CD8-positive, alpha-beta memory T cell (primary cell): ENCODE measurements around the gene EEFSEC. TPM values are rescaled to one million over a fixed set of nuclear protein-coding genes. Genes with fewer than 3 reads are reported as not detected.

Source experiments
- CTCF ChIA-PET: fragments of 350-600 bp; sonication (Branson Sonifier 250); formaldehyde crosslinking; loops from one replicate; lab custom pipeline; 2021; ENCODE audit warnings: antibody characterized with exemption; lab: Charles Lee
- POLR2A ChIA-PET: fragments of 350-600 bp; sonication (Branson Sonifier 250); formaldehyde crosslinking; loops from one replicate; lab custom pipeline; 2021; ENCODE audit warnings: antibody characterized with exemption; lab: Charles Lee
- DNase-seq, 5 donors: peaks; one replicate each; pipeline versions ENCODE4 v3.0.0 to v3.0.0-alpha.2; 2020 to 2022; ENCODE audit warnings: mixed read lengths in 1 of 5
- H3K27ac ChIP-seq: one replicate; pipeline ENCODE4 v1.7.0; 2013; ENCODE audit warnings: low read depth, mild to moderate bottlenecking, low read length, moderate library complexity
- H3K27me3 ChIP-seq: 2 replicates; pipeline ENCODE4 v1.7.0; 2013; ENCODE audit warnings: low read length, mild to moderate bottlenecking; ENCODE audit not compliant: insufficient read depth, poor library complexity, severe bottlenecking
- H3K36me3 ChIP-seq: 2 replicates; pipeline ENCODE4 v1.7.0; 2013; ENCODE audit warnings: mild to moderate bottlenecking, low read length, moderate library complexity; ENCODE audit not compliant: insufficient read depth
- H3K4me1 ChIP-seq: 2 replicates; pipeline ENCODE4 v1.7.0; 2013; ENCODE audit warnings: mild to moderate bottlenecking, low read length, moderate library complexity; ENCODE audit not compliant: insufficient read depth
- H3K4me3 ChIP-seq: 2 replicates; pipeline ENCODE4 v1.7.0; 2013; ENCODE audit warnings: mild to moderate bottlenecking, low read length
- H3K9me3 ChIP-seq: 2 replicates; pipeline ENCODE4 v1.7.0; 2013; ENCODE audit warnings: mild to moderate bottlenecking, low read length
- H3K27ac Mint-ChIP-seq, 8 donors: one replicate each; pipeline ENCODE4 v1.8.0; 2020 to 2021; ENCODE audit warnings: mixed read lengths in 8 of 8, mild to moderate bottlenecking in 6 of 8, inconsistent platforms in 3 of 8, moderate library complexity in 3 of 8
- H3K27me3 Mint-ChIP-seq, 2 donors: one replicate each; pipeline ENCODE4 v1.8.0; 2020 to 2021; ENCODE audit warnings: mixed read lengths in 2 of 2, mild to moderate bottlenecking in 1 of 2, moderate library complexity in 1 of 2
- H3K36me3 Mint-ChIP-seq, 3 donors: one replicate each; pipeline ENCODE4 v1.8.0; 2020 to 2021; ENCODE audit warnings: mixed read lengths in 3 of 3, inconsistent platforms in 1 of 3, mild to moderate bottlenecking in 1 of 3
- H3K4me1 Mint-ChIP-seq, 3 donors: one replicate each; pipeline ENCODE4 v1.8.0; 2020 to 2021; ENCODE audit warnings: mixed read lengths in 3 of 3, inconsistent platforms in 1 of 3, mild to moderate bottlenecking in 1 of 3
- H3K4me3 Mint-ChIP-seq, 7 donors: one replicate each; pipeline ENCODE4 v1.8.0; 2020 to 2021; ENCODE audit warnings: mixed read lengths in 7 of 7, mild to moderate bottlenecking in 6 of 7, moderate library complexity in 4 of 7, inconsistent platforms in 2 of 7
- H3K9me3 Mint-ChIP-seq, 5 donors: one replicate each; pipeline ENCODE4 v1.8.0; 2020 to 2022; ENCODE audit warnings: mixed read lengths in 5 of 5, mild to moderate bottlenecking in 3 of 5, moderate library complexity in 2 of 5, inconsistent platforms in 1 of 5
- polyA plus RNA-seq: library from polyadenylated mRNA; unstranded; fragments of 300-500 nt; fragmentation: Illumina TruSeq; gene quantifications from one replicate; pipeline ENCODE4 v1.2.3, GENCODE V29; 2021
- total RNA-seq, 2 experiments: library from RNA; stranded (reverse); gene quantifications; one replicate each; pipeline ENCODE4 v1.2.3, GENCODE V29; 2021

Gene EEFSEC
- total and polyA plus RNA-seq, 3 experiments from 2014 or later: 20.4 to 28.6 (median 21.8) TPM

DNA sequence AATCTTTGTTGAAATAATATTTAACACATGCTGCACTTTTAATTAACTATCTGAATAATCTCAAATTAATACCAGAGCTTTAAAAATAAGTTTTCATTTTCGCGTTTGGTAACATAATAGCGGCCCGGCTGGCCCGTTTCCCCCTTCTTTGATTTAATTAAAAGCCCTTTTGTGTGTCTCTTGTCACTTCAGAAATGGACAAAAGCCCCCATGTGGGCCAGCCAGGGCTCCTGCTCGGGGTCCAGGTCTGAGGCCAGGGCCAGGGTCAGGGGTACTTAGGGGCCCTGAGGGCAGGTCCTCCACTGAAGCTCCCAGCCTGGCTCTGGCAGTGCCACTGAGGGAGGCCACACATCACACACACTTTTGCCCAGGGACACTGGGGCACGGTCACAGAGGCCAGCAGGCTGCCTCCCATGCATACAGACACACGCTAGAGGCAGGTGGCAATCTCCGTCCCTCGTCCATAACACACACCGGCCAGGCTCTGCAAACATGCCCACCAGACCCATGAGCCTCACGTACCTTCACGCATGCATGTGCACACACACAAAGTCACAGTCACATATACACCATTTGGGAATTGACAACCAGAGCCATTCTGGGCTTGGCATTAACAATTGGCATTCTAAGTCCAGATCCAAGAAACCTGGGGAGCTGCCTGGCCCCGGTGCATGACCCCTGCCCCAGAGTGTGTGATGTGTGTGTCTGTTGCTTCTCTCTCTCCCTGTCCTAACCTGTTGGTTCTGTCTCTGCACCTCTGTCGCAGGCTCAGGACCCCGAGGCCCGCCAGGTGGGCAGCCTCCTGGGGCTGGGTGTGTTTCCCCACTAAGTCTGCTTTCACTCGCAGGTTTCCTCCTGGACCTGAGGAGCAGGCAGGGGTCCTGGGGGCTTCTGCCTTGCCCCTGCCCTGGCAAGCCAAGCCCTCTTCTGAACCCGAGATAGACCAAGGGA is 274.9 kb downstream of the EEFSEC start:
- Mint-ChIP-seq H3K4me1 (peaks cover 3 to 11% (median 8%) of the 10 kb centered on the region in 3 donors), H3K9me3 (no peaks in the 10 kb centered on the region), H3K36me3 (no peaks in the 10 kb centered on the region), H3K4me3 (no peak overlapping the region), H3K27ac (no peak overlapping the region), H3K27me3 (peaks cover 25 to 40% of the 10 kb centered on the region in 2 donors)
- H3K27ac ChIP-seq: no peak overlapping the region
- POLR2A ChIA-PET: no interaction called here
- DNase-seq: no peak
- H3K36me3 ChIP-seq: no peaks in the 10 kb centered on the region
- peaks cover 8% of the 10 kb centered on the region for H3K27me3 ChIP-seq
- no peak overlapping the region for H3K4me3 ChIP-seq
- H3K4me1 ChIP-seq: no peaks in the 10 kb centered on the region
- CTCF ChIA-PET: interaction anchor here (1.2 to 5.1 kb wide), 4 partner anchors 10 to 179 kb away, joined by 4 to 51 read pairs (median 9); no protein-coding TSS in a partner anchor
- H3K9me3 ChIP-seq: no peaks in the 10 kb centered on the region

DNA sequence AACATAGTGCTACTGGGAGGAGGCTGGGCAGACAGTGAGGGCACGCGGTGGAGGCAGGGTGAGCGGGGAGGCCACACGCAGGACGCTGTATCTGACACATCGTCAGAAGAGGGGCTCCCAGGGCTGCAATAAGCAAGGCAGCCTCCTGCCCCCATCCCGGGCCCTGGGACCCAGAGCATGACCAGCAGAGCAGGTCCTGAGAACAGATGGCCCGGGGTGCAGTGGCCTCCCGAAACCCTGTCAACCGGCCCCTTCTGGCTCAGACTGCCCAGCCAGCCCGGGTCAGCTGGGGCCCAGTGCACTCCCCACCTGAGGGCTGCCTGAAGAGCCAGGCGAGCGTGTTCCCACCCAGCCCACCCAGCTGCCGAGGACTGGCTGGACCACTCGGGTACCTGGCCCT is 276.0 kb downstream of the EEFSEC start:
- Mint-ChIP-seq H3K27me3 (peaks cover 29 to 48% of the 10 kb centered on the region in 2 donors), H3K4me1 (peaks cover 3 to 11% (median 8%) of the 10 kb centered on the region in 3 donors)
- CTCF ChIA-PET: interaction anchor here (1.8 to 5.1 kb wide), 2 partner anchors 68 to 178 kb away, joined by 7 to 51 read pairs; no protein-coding TSS in a partner anchor

DNA sequence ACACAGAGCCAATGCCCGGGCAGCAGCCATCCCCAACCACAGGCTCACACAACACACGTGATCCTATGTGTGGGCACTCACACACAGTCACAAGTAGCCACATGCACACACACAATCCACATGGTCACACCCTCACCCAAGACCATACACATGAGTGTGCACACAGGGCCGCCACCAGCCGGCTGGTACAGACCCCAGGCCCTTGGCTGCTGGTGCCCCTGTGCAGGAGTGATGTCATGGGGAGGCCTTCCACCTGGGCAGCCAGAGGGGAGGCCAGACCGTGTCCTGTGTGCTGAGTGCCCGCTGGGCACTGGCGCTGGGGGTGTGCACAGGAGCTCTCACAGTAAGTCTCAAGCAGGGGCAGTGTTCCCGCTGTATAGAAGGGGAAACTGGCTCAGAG is 276.5 kb downstream of the EEFSEC start:
- POLR2A ChIA-PET: interaction anchor here (0.6 kb wide), 1 partner anchor 176 kb away, joined by 4 read pairs; no protein-coding TSS in a partner anchor
- H3K36me3 ChIP-seq: no peaks in the 10 kb centered on the region
- no peaks in the 10 kb centered on the region for H3K36me3 Mint-ChIP-seq
- H3K9me3 Mint-ChIP-seq: no peaks in the 10 kb centered on the region
- H3K4me3 Mint-ChIP-seq: no peak overlapping the region
- H3K27ac Mint-ChIP-seq: no peak overlapping the region
- H3K4me1 Mint-ChIP-seq: peaks cover 3 to 11% (median 8%) of the 10 kb centered on the region in 3 donors
- CTCF ChIA-PET: interaction anchor here (1.5 kb wide), 1 partner anchor 179 kb away, joined by 7 read pairs; no protein-coding TSS in a partner anchor
- H3K27me3 ChIP-seq: peaks cover 8% of the 10 kb centered on the region
- H3K9me3 ChIP-seq: no peaks in the 10 kb centered on the region
- H3K4me3 ChIP-seq: no peak overlapping the region
- H3K4me1 ChIP-seq: no peaks in the 10 kb centered on the region
- DNase-seq: no peak
- H3K27me3 Mint-ChIP-seq: peaks cover 33 to 48% of the 10 kb centered on the region in 2 donors
- H3K27ac ChIP-seq: no peak overlapping the region

More for the DNA sequence above, 276.0 kb downstream of the EEFSEC start:
- H3K36me3 Mint-ChIP-seq: no peaks in the 10 kb centered on the region
- Histone ChIP-seq H3K27ac (no peak overlapping the region), H3K4me1 (no peaks in the 10 kb centered on the region), H3K9me3 (no peaks in the 10 kb centered on the region), H3K27me3 (peaks cover 8% of the 10 kb centered on the region), H3K36me3 (no peaks in the 10 kb centered on the region), H3K4me3 (no peak overlapping the region)
- H3K9me3 Mint-ChIP-seq: no peaks in the 10 kb centered on the region
- H3K4me3 Mint-ChIP-seq: no peak overlapping the region
- POLR2A ChIA-PET: no interaction called here
- DNase-seq: no peak
- H3K27ac Mint-ChIP-seq: no peak overlapping the region

DNA sequence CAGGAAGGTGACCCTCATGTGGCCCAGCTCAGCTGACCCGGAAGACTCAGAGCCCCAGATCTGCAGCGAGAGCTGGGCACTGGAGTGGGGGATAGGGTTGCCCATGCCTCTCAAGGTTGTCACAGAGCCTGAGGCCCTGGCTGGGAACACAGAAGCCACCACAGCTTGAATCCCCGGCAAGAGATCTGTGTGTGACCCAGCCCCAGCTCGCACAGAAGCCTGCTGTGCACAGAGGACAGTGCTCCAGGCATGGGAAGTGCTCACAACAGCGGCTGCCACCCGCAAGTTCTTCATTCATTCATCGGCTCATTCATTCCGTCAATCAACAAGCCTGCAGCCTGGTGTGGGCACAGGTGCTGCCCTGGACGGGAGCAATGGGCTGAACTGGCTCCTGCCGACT is 277.0 kb downstream of the EEFSEC start:
- no peaks in the 10 kb centered on the region for H3K36me3 Mint-ChIP-seq
- H3K4me1 Mint-ChIP-seq: peaks cover 3 to 11% (median 8%) of the 10 kb centered on the region in 3 donors
- H3K36me3 ChIP-seq: no peaks in the 10 kb centered on the region
- H3K9me3 Mint-ChIP-seq: no peaks in the 10 kb centered on the region
- no peaks in the 10 kb centered on the region for H3K4me1 ChIP-seq
- no peak overlapping the region for H3K27ac ChIP-seq
- H3K27me3 ChIP-seq: peaks cover 8% of the 10 kb centered on the region
- no peak overlapping the region for H3K4me3 Mint-ChIP-seq
- CTCF ChIA-PET: interaction anchor here (1.5 kb wide), 1 partner anchor 179 kb away, joined by 7 read pairs; no protein-coding TSS in a partner anchor
- H3K9me3 ChIP-seq: no peaks in the 10 kb centered on the region
- H3K27ac Mint-ChIP-seq: no peak overlapping the region
- POLR2A ChIA-PET: interaction anchor here (0.6 kb wide), 1 partner anchor 175 kb away, joined by 4 read pairs; no protein-coding TSS in a partner anchor
- no peak for DNase-seq
- peaks cover 36 to 51% of the 10 kb centered on the region in 2 donors for H3K27me3 Mint-ChIP-seq
- H3K4me3 ChIP-seq: no peak overlapping the region

DNA sequence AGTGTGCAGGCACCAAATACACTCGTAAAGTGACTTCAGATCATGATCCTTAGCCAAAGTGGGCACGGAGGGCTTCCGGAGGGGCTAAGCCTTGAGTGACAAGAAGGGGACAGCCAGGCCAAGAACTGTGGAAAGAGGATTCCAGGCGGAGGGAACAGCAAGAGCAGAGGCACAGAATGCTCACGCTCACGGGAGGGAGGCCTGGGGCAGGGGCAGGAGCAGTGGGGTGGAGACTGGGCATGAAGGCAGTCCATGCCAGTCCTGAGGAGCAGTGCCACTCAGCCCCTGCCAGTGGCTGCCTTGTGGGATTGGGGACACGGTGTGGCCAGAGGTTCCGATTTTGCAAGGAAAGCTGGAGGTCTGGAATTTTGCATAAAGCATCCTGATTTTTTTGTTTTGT is 277.4 kb downstream of the EEFSEC start:
- no peak overlapping the region for H3K4me3 ChIP-seq
- Mint-ChIP-seq H3K27me3 (peaks cover 36 to 51% of the 10 kb centered on the region in 2 donors), H3K27ac (no peak overlapping the region), H3K4me1 (peaks cover 3 to 11% (median 8%) of the 10 kb centered on the region in 3 donors), H3K36me3 (no peaks in the 10 kb centered on the region), H3K9me3 (no peaks in the 10 kb centered on the region), H3K4me3 (no peak overlapping the region)
- ChIA-PET CTCF (interaction anchor here (1.5 kb wide), 1 partner anchor 178 kb away, joined by 7 read pairs; no protein-coding TSS in a partner anchor), POLR2A (no interaction called here)
- H3K27ac ChIP-seq: no peak overlapping the region
- H3K36me3 ChIP-seq: no peaks in the 10 kb centered on the region
- no peaks in the 10 kb centered on the region for H3K9me3 ChIP-seq
- DNase-seq: no peak
- peaks cover 8% of the 10 kb centered on the region for H3K27me3 ChIP-seq
- no peaks in the 10 kb centered on the region for H3K4me1 ChIP-seq

GRCh38 chr3:128431803-128432300 is 278.6 kb downstream of the EEFSEC start:
- Mint-ChIP-seq H3K9me3 (no peaks in the 10 kb centered on the region), H3K4me3 (peak overlapping the region in 1 of 7 donors; percentile 20)
- POLR2A ChIA-PET: no interaction called here

GRCh38 chr3:128432301-128432970 is 279.2 kb downstream of the EEFSEC start:
- H3K27ac ChIP-seq: no peak overlapping the region
- Mint-ChIP-seq H3K9me3 (no peaks in the 10 kb centered on the region), H3K4me3 (peak overlapping the region in 1 of 7 donors; percentile 65), H3K4me1 (peaks cover 3 to 11% (median 8%) of the 10 kb centered on the region in 3 donors), H3K27ac (no peak overlapping the region), H3K36me3 (no peaks in the 10 kb centered on the region), H3K27me3 (peaks cover 40 to 59% of the 10 kb centered on the region in 2 donors)
- no peaks in the 10 kb centered on the region for H3K4me1 ChIP-seq
- POLR2A ChIA-PET: no interaction called here
- no peak for DNase-seq
- H3K9me3 ChIP-seq: no peaks in the 10 kb centered on the region
- CTCF ChIA-PET: interaction anchor here (1.2 kb wide), 1 partner anchor 10 kb away, joined by 3 read pairs; no protein-coding TSS in a partner anchor
- H3K4me3 ChIP-seq: no peak overlapping the region
- peaks cover 8% of the 10 kb centered on the region for H3K27me3 ChIP-seq
- H3K36me3 ChIP-seq: no peaks in the 10 kb centered on the region

More at GRCh38 chr3:128431803-128432300, 278.6 kb downstream of the EEFSEC start:
- Mint-ChIP-seq H3K36me3 (no peaks in the 10 kb centered on the region), H3K27me3 (peaks cover 37 to 58% of the 10 kb centered on the region in 2 donors), H3K4me1 (peaks cover 3 to 11% (median 8%) of the 10 kb centered on the region in 3 donors), H3K27ac (peak overlapping the region in 2 of 8 donors; percentile 1 to 94)
- Histone ChIP-seq H3K9me3 (no peaks in the 10 kb centered on the region), H3K27me3 (peaks cover 8% of the 10 kb centered on the region), H3K36me3 (no peaks in the 10 kb centered on the region), H3K4me3 (no peak overlapping the region), H3K4me1 (no peaks in the 10 kb centered on the region), H3K27ac (no peak overlapping the region)
- DNase-seq: no peak
- CTCF ChIA-PET: no interaction called here
